GM12878 (cell line): ENCODE data around the gene INO80E. TPM values are rescaled to one million over a fixed set of nuclear protein-coding genes. Genes with fewer than 3 reads are reported as not detected.

Source experiments
- ATAC-seq: fragments of 200-7000 bp; cut with Tn5 transposase; 3 replicates; pipeline ENCODE4 v1.9.1; 2020; ENCODE audit warnings: mild to moderate bottlenecking, moderate library complexity
- BruUV-seq: library from RNA; stranded (reverse); fragments of 400-500 nt; replicated peaks from 2 replicates; lab custom pipeline; 2021; lab: Mats Ljungman, UMichigan
- CTCF ChIA-PET: fragments of 300-600 bp; sonication (Branson Sonifier 250); formaldehyde crosslinking; extraction: SDS; loops from one replicate; lab custom pipeline; 2021; ENCODE audit warnings: inconsistent platforms; lab: Yijun Ruan, JAX
- POLR2A ChIA-PET: fragments of 350-600 bp; formaldehyde crosslinking; extraction: SDS; loops from one replicate; lab custom pipeline; 2021; ENCODE audit warnings: inconsistent platforms; lab: Charles Lee
- RAD21 ChIA-PET: fragments of 300-600 bp; sonication (Branson Sonifier 250); formaldehyde crosslinking; loops from one replicate; lab custom pipeline; 2023; ENCODE audit warnings: antibody characterized with exemption; ENCODE audit not compliant: unreplicated experiment; lab: Charles Lee
- SMC1A ChIA-PET: fragments of 300-600 bp; sonication (Branson Sonifier 250); formaldehyde crosslinking; loops from one replicate; lab custom pipeline; 2023; ENCODE audit not compliant: unreplicated experiment, uncharacterized antibody; lab: Charles Lee
- DNase-seq: peaks from one replicate; pipeline ENCODE4 v3.0.0-alpha.2; 2011; ENCODE audit warnings: low read depth, low spot score
- FAIRE-seq: peaks from 3 replicates; lab custom pipeline; 2011; peaks lifted over from hg19 to GRCh38; lab: Jason Lieb, UNC
- H2AFZ ChIP-seq: 2 replicates; pipeline ENCODE4 v1.6.0; 2011; ENCODE audit warnings: low read depth, low read length, control low read depth; ENCODE audit not compliant: control insufficient read depth
- H3K27ac ChIP-seq: 2 replicates; pipeline ENCODE4 v1.5.1; 2011; ENCODE audit warnings: control low read depth; ENCODE audit not compliant: control insufficient read depth, insufficient read depth
- H3K27me3 ChIP-seq, 2 experiments: replicated peaks in 1 of 2; 2 replicates each; pipeline versions ENCODE4 v1.6.0 to v1.6.1; 2011; ENCODE audit warnings: low read length in 1 of 2; ENCODE audit not compliant: control insufficient read depth in 2 of 2, insufficient read depth in 2 of 2
- H3K36me3 ChIP-seq, 2 experiments: 2 replicates each; pipeline ENCODE4 v1.5.1; 2011; ENCODE audit warnings: low read length in 1 of 2; ENCODE audit not compliant: control insufficient read depth in 2 of 2, insufficient read depth in 2 of 2
- H3K4me1 ChIP-seq: 2 replicates; pipeline ENCODE4 v1.6.1; 2011; ENCODE audit warnings: mild to moderate bottlenecking, low read length, moderate library complexity, mixed read lengths; ENCODE audit not compliant: control insufficient read depth, insufficient read depth
- H3K4me2 ChIP-seq: 2 replicates; pipeline ENCODE4 v1.6.0; 2011; ENCODE audit warnings: control low read depth; ENCODE audit not compliant: control insufficient read depth, insufficient read depth
- H3K4me3 ChIP-seq: fragments of 200-600 bp; sonication (generic); 2 replicates; pipeline ENCODE4 v1.5.1; 2016
- H3K79me2 ChIP-seq: 2 replicates; pipeline ENCODE4 v1.6.0; 2011; ENCODE audit warnings: low read length; ENCODE audit not compliant: control insufficient read depth, insufficient read depth
- H3K9ac ChIP-seq: 2 replicates; pipeline ENCODE4 v1.8.0; 2011; ENCODE audit warnings: low read length, control low read depth, mixed read lengths; ENCODE audit not compliant: control insufficient read depth, insufficient read depth
- H3K9me3 ChIP-seq: replicated peaks from 3 replicates; pipeline ENCODE4 v1.5.1; 2011; ENCODE audit warnings: mild to moderate bottlenecking, low read length; ENCODE audit not compliant: control insufficient read depth, insufficient read depth
- H4K20me1 ChIP-seq: 2 replicates; pipeline ENCODE4 v1.6.0; 2011; ENCODE audit not compliant: control insufficient read depth, insufficient read depth
- DPF2 ChIP-seq: fragments of 450-650 bp; IDR thresholded peaks from 2 replicates; pipeline ENCODE4 v1.6.1; 2017; ENCODE audit warnings: mild to moderate bottlenecking
- IRF4 ChIP-seq: IDR thresholded peaks from 2 replicates; pipeline ENCODE4 v1.6.1; 2011; ENCODE audit warnings: low read depth, low read length
- NR2C2 ChIP-seq: IDR thresholded peaks from 2 replicates; pipeline ENCODE4 v1.6.1; 2011; ENCODE audit warnings: borderline replicate concordance, low read depth; ENCODE audit not compliant: control insufficient read depth, insufficient read length
- SREBF1 ChIP-seq: IDR thresholded peaks from 2 replicates; pipeline ENCODE4 v1.6.1; 2012; ENCODE audit warnings: mild to moderate bottlenecking, low read length
- STAT1 ChIP-seq: fragments of 450-650 bp; conservative IDR thresholded peaks from 2 replicates; pipeline ENCODE4 v1.6.1; 2014; ENCODE audit warnings: antibody characterized with exemption, mild to moderate bottlenecking
- STAT3 ChIP-seq: IDR thresholded peaks from 2 replicates; pipeline ENCODE4 v1.6.1; 2011; ENCODE audit warnings: low read depth, low read length, improper control_type of control experiment
- ZNF207 ChIP-seq: fragments of 450-650 bp; IDR thresholded peaks from 2 replicates; pipeline ENCODE4 v1.6.1; 2014; ENCODE audit warnings: antibody characterized with exemption, mild to moderate bottlenecking, borderline replicate concordance
- WGBS: methylation state at CpG from one replicate; pipeline ENCODE4 v1.1.6; 2016; ENCODE audit warnings: low lambda C conversion rate; ENCODE audit not compliant: insufficient replicate concordance, insufficient coverage; ENCODE audit errors: missing lambda C conversion rate; 5-methylcytosine and 5-hydroxymethylcytosine counted together
- in situ Hi-C: fragments of 300-500 bp; cut with MboI; formaldehyde crosslinking; loops from 9 replicates; pipeline ENCODE4 v1.14.3; 2018; ENCODE audit warnings: mixed read lengths
- intact Hi-C: fragments of 100-400 bp; cut with micrococcal nuclease; formaldehyde crosslinking; loops from one replicate; pipeline ENCODE4 v1.14.2; 2022; ENCODE audit not compliant: unreplicated experiment
- polyA plus RNA-seq, 11 experiments: library from polyadenylated mRNA; depleted of rRNA in 4 of 11; unstranded in 6 of 11; stranded (reverse) in 5 of 11; fragments of >200 nt; fragmentation: Nextera tagmentation in 4 of 11; fragmentation: Illumina TruSeq in 1 of 11; extraction: Ambion mirVana in 4 of 11; extraction: Trizol in 1 of 11; gene quantifications; 1 replicate in 1 of 11; 2 replicates in 10 of 11; pipeline versions ENCODE4 v1.2.1 to v1.2.3, GENCODE V29; 2011 to 2016; ENCODE audit warnings: inconsistent platforms in 2 of 11, missing spikeins in 2 of 11, low read depth in 1 of 11
- total RNA-seq, 4 experiments: library from RNA; depleted of rRNA in 3 of 4; stranded (reverse); fragments of >200 nt in 3 of 4; fragmentation: Illumina TruSeq in 1 of 4; extraction: Trizol in 1 of 4; gene quantifications; 2 replicates each; pipeline versions ENCODE4 v1.2.1 to v1.2.3, GENCODE V29; 2013 to 2021
- TF ChIP-seq, protein P1 (sequence below): fragments of 450-650 bp; IDR thresholded peaks from 2 replicates; pipeline ENCODE4 v1.6.1; 2018; ENCODE audit warnings: mild to moderate bottlenecking, low read depth, moderate library complexity; ENCODE audit not compliant: partially characterized antibody
- TF ChIP-seq, protein P2 (sequence below): fragments of 450-650 bp; IDR thresholded peaks from 2 replicates; pipeline ENCODE4 v1.6.1; 2018; ENCODE audit warnings: borderline replicate concordance, mild to moderate bottlenecking; ENCODE audit not compliant: partially characterized antibody
- TF ChIP-seq, protein P3 (sequence below): fragments of 450-650 bp; conservative IDR thresholded peaks from 2 replicates; pipeline ENCODE4 v1.6.1; 2017; ENCODE audit warnings: mild to moderate bottlenecking, moderate library complexity
- TF ChIP-seq, protein P4 (sequence below): fragments of 450-650 bp; IDR thresholded peaks from 2 replicates; pipeline ENCODE4 v1.6.1; 2017; ENCODE audit warnings: antibody characterized with exemption, mild to moderate bottlenecking, moderate library complexity

Gene INO80E
- total and polyA plus RNA-seq, 10 of the 15 experiments (the other 5 are each of a cell fraction or from before 2014, with no cell fraction given): 0.39 to 74.0 (median 33.0) TPM

DNA sequence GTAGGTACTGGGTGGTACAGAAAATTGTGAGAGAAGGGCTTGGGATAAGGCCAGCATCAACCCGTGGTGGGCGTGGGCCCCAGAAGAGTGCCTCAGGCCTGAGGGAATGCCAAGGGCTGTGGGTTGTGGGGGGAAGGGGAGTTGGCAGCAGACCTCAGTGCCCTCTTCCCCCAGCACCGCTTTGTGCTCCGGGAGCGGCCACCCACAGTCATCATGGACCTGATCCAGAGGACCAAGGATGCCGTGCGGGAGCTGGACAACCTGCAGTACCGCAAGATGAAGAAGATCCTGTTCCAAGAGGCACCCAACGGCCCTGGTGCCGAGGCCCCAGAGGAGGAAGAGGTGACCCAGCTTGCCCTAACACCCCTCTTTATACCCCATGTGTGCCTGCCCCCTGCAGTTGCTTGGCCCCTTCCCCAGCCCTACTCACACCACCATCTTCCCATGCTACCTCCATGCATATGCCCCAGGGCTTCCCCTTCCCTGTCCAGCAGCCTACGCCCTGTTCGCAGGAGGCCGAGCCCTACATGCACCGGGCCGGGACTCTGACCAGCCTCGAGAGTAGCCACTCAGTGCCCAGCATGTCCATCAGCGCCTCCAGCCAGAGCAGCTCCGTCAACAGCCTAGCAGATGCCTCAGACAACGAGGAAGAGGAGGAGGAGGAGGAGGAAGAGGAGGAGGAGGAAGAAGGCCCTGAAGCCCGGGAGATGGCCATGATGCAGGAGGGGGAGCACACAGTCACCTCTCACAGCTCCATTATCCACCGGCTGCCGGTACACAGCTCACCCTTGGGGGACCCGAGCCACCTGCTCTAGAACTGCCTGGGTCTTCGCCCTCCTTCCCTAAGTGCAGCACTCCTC lies 13.3 kb upstream of the INO80E start:
- POLR2A ChIA-PET: no interaction called here
- H3K27ac ChIP-seq: no peak overlapping the region
- no peak for DNase-seq
- no TSS peak for BruUV-seq
- intact Hi-C loops (no loop called here), in situ Hi-C loops (no loop called here)
- peaks cover 33 to 49% of the 10 kb centered on the region in 2 experiments for H3K36me3 ChIP-seq
- H3K4me1 ChIP-seq: no peaks in the 10 kb centered on the region; the same call in 1 of the 2 replicates
- TF ChIP-seq STAT3 (no peak), SREBF1 (no peak), IRF4 (no peak), DPF2 (no peak), STAT1 (no peak), ZNF207 (no peak), NR2C2 (no peak)
- TF ChIP-seq, protein P1, sequence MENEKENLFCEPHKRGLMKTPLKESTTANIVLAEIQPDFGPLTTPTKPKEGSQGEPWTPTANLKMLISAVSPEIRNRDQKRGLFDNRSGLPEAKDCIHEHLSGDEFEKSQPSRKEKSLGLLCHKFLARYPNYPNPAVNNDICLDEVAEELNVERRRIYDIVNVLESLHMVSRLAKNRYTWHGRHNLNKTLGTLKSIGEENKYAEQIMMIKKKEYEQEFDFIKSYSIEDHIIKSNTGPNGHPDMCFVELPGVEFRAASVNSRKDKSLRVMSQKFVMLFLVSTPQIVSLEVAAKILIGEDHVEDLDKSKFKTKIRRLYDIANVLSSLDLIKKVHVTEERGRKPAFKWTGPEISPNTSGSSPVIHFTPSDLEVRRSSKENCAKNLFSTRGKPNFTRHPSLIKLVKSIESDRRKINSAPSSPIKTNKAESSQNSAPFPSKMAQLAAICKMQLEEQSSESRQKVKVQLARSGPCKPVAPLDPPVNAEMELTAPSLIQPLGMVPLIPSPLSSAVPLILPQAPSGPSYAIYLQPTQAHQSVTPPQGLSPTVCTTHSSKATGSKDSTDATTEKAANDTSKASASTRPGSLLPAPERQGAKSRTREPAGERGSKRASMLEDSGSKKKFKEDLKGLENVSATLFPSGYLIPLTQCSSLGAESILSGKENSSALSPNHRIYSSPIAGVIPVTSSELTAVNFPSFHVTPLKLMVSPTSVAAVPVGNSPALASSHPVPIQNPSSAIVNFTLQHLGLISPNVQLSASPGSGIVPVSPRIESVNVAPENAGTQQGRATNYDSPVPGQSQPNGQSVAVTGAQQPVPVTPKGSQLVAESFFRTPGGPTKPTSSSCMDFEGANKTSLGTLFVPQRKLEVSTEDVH: no peak
- TF ChIP-seq, protein P2, sequence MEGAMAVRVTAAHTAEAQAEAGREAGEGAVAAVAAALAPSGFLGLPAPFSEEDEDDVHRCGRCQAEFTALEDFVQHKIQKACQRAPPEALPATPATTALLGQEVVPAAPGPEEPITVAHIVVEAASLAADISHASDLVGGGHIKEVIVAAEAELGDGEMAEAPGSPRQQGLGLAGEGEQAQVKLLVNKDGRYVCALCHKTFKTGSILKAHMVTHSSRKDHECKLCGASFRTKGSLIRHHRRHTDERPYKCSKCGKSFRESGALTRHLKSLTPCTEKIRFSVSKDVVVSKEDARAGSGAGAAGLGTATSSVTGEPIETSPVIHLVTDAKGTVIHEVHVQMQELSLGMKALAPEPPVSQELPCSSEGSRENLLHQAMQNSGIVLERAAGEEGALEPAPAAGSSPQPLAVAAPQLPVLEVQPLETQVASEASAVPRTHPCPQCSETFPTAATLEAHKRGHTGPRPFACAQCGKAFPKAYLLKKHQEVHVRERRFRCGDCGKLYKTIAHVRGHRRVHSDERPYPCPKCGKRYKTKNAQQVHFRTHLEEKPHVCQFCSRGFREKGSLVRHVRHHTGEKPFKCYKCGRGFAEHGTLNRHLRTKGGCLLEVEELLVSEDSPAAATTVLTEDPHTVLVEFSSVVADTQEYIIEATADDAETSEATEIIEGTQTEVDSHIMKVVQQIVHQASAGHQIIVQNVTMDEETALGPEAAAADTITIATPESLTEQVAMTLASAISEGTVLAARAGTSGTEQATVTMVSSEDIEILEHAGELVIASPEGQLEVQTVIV: no peak
- TF ChIP-seq, protein P3, sequence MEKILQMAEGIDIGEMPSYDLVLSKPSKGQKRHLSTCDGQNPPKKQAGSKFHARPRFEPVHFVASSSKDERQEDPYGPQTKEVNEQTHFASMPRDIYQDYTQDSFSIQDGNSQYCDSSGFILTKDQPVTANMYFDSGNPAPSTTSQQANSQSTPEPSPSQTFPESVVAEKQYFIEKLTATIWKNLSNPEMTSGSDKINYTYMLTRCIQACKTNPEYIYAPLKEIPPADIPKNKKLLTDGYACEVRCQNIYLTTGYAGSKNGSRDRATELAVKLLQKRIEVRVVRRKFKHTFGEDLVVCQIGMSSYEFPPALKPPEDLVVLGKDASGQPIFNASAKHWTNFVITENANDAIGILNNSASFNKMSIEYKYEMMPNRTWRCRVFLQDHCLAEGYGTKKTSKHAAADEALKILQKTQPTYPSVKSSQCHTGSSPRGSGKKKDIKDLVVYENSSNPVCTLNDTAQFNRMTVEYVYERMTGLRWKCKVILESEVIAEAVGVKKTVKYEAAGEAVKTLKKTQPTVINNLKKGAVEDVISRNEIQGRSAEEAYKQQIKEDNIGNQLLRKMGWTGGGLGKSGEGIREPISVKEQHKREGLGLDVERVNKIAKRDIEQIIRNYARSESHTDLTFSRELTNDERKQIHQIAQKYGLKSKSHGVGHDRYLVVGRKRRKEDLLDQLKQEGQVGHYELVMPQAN: no peak
- TF ChIP-seq, protein P4, sequence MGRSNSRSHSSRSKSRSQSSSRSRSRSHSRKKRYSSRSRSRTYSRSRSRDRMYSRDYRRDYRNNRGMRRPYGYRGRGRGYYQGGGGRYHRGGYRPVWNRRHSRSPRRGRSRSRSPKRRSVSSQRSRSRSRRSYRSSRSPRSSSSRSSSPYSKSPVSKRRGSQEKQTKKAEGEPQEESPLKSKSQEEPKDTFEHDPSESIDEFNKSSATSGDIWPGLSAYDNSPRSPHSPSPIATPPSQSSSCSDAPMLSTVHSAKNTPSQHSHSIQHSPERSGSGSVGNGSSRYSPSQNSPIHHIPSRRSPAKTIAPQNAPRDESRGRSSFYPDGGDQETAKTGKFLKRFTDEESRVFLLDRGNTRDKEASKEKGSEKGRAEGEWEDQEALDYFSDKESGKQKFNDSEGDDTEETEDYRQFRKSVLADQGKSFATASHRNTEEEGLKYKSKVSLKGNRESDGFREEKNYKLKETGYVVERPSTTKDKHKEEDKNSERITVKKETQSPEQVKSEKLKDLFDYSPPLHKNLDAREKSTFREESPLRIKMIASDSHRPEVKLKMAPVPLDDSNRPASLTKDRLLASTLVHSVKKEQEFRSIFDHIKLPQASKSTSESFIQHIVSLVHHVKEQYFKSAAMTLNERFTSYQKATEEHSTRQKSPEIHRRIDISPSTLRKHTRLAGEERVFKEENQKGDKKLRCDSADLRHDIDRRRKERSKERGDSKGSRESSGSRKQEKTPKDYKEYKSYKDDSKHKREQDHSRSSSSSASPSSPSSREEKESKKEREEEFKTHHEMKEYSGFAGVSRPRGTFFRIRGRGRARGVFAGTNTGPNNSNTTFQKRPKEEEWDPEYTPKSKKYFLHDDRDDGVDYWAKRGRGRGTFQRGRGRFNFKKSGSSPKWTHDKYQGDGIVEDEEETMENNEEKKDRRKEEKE: no peak
- H3K4me3 ChIP-seq: no peak overlapping the region
- no peaks in the 10 kb centered on the region for H3K9me3 ChIP-seq
- H2AFZ ChIP-seq: no peak overlapping the region
- RAD21 ChIA-PET: no interaction called here
- H3K4me2 ChIP-seq: no peak overlapping the region
- WGBS: 88% methylated on average over 21 of the region's 24 CpGs
- no peaks in the 10 kb centered on the region for H3K79me2 ChIP-seq
- no peaks in the 10 kb centered on the region for H4K20me1 ChIP-seq
- no peaks in the 10 kb centered on the region for H3K27me3 ChIP-seq
- H3K9ac ChIP-seq: no peak overlapping the region
- SMC1A ChIA-PET: no interaction called here
- no peak for FAIRE-seq
- CTCF ChIA-PET: no interaction called here
- ATAC-seq: no peak
